ENCODE data around the gene DPH6.

DNA sequence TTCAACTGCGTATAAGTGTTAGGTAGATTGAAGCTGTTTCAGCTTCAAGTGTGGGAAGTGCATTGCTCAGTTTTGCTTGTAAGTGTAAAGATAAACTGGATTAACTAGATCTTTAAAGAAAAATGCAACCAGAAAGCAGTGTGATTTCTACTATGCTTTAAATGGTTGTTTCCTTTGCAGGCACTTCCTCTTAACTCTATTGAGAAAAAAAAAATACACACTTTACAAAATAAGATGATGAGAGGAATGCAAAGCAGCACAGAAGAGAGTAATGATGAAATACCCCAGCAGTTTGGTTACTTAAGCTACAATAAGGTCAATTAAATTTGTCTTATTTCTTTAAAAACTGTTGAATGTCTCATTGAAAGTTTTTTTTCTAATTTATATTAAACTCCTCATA, 40.8 kb downstream of the DPH6 start:
- TF ChIP-seq, protein P1, sequence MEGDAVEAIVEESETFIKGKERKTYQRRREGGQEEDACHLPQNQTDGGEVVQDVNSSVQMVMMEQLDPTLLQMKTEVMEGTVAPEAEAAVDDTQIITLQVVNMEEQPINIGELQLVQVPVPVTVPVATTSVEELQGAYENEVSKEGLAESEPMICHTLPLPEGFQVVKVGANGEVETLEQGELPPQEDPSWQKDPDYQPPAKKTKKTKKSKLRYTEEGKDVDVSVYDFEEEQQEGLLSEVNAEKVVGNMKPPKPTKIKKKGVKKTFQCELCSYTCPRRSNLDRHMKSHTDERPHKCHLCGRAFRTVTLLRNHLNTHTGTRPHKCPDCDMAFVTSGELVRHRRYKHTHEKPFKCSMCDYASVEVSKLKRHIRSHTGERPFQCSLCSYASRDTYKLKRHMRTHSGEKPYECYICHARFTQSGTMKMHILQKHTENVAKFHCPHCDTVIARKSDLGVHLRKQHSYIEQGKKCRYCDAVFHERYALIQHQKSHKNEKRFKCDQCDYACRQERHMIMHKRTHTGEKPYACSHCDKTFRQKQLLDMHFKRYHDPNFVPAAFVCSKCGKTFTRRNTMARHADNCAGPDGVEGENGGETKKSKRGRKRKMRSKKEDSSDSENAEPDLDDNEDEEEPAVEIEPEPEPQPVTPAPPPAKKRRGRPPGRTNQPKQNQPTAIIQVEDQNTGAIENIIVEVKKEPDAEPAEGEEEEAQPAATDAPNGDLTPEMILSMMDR (IDR thresholded peaks at IDR 0.05; ENCODE audit: insufficient read depth, low read length, poor library complexity, severe bottlenecking), result no peak
- no peak for TF ChIP-seq EZH2phosphoT487 (conservative IDR thresholded peaks at IDR 0.05; ENCODE audit: low read length)
